NCI-H526 treated with DMSO at 0.1 percent for 48 hours (cell line): Measurements from ENCODE around the gene DDRGK1.

ENCODE experiments used
- DNase-seq: peaks from one replicate; lab custom pipeline; 2025; lab: John Stamatoyannopoulos, UW

Gene DDRGK1

GRCh38 chr20:3235666-3236324 lies 31.3 kb upstream of the DDRGK1 start:
- no peak for DNase-seq

GRCh38 chr20:3233991-3234498 lies 29.6 kb upstream of the DDRGK1 start:
- no peak for DNase-seq

GRCh38 chr20:3233131-3233990 lies 28.9 kb upstream of the DDRGK1 start:
- DNase-seq, result no peak

GRCh38 chr20:3231889-3232588 lies 27.6 kb upstream of the DDRGK1 start:
- no peak for DNase-seq

GRCh38 chr20:3231116-3231515 lies 26.6 kb upstream of the DDRGK1 start:
- DNase-seq, result no peak

GRCh38 chr20:3229798-3230197 lies 25.3 kb upstream of the DDRGK1 start:
- no peak for DNase-seq

GRCh38 chr20:3229158-3229557 lies 24.7 kb upstream of the DDRGK1 start:
- no peak for DNase-seq

- no peak for DNase-seq
These were observed 24.2 kb upstream of the DDRGK1 start for GRCh38 chr20:3228750-3229032.

GRCh38 chr20:3227936-3228749 lies 23.7 kb upstream of the DDRGK1 start:
- no peak for DNase-seq

- DNase-seq, result no peak
These were observed 23.0 kb upstream of the DDRGK1 start for GRCh38 chr20:3227506-3227905.

GRCh38 chr20:3226864-3227263 lies 22.4 kb upstream of the DDRGK1 start:
- no peak for DNase-seq

- no peak for DNase-seq
These were observed 21.6 kb upstream of the DDRGK1 start for GRCh38 chr20:3226093-3226492.

- no peak for DNase-seq
These were observed 20.4 kb upstream of the DDRGK1 start for GRCh38 chr20:3224681-3225421.

GRCh38 chr20:3223994-3224680 lies 19.7 kb upstream of the DDRGK1 start:
- no peak for DNase-seq

GRCh38 chr20:3223651-3223993 lies 19.1 kb upstream of the DDRGK1 start:
- no peak for DNase-seq

- DNase-seq, result peak; percentile 88
These were observed 18.4 kb upstream of the DDRGK1 start for GRCh38 chr20:3222635-3223600.

- no peak for DNase-seq
These were observed 17.1 kb upstream of the DDRGK1 start for GRCh38 chr20:3221398-3222226.

- DNase-seq, result peak; percentile 51
These were observed 14.0 kb upstream of the DDRGK1 start for GRCh38 chr20:3218307-3218988.
